Eye (tissue), 1 donor: ENCODE measurements around the gene KIF25.

ENCODE experiments used
- DNase-seq: peaks from one replicate; pipeline ENCODE4 v3.0.0-alpha.2; 2015

KIF25 gene

DNA sequence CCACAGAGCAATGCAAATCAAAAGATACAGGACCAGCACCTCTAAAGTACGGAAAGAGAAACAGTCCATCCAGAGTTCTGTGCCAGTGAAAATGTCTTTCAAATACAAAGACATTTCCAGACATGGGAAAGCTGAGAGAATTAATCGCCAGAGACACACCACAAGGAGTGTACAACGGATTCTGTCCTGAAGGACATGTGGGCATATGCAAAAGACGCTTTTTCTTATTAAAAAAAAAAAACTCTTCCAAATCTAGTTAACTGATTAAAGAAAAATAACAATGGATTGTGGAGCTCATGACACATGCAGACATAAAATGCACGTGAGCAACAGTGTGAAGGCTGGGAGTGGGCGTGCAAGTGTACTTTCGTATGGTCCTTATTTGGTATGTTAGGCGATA is 22.8 kb downstream of the KIF25 start:
- DNase-seq: no peak

- DNase-seq: no peak
These were observed 24.1 kb downstream of the KIF25 start for GRCh38 chr6:168021581-168021980.

DNA sequence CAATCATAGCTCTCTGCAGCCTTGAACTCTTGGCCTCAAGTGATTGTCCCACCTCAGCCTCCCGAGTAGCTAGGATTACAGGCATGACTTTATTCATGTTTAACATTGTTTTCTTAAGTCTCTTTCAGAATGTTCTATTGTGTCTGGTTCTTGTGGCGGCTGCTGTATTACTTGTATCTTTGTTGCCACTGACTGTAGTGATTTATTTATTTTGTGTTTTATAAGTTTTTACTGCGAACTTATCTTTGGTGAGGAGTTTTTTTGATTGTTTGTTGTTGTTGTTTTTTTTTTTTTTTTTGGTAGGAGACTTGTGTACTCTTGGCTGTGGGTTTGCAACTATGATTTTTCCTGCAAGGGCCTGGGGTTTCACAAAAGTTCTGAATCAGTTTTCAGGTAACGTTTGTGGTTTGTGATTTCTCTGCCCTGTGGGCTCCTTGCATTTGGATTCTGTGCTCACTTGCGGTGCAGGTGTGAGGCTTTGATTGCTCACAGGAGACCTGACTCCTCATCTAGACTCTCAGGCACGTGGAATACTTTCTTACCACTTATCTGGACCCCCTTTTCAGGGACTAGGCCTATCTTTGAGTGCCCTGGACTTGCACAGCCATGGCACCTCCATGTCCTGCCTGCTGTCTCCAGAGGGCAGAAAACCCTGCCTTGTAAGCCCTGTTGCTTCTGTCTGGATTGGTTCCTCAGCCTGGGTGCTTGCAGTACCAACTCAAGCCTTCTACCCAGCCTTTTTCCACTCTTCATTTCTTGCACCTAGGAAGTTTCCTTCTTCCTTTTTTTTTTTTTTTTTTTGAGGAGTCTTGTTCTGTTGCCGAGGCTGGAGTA is 25.2 kb downstream of the KIF25 start:
- DNase-seq: no peak

DNA sequence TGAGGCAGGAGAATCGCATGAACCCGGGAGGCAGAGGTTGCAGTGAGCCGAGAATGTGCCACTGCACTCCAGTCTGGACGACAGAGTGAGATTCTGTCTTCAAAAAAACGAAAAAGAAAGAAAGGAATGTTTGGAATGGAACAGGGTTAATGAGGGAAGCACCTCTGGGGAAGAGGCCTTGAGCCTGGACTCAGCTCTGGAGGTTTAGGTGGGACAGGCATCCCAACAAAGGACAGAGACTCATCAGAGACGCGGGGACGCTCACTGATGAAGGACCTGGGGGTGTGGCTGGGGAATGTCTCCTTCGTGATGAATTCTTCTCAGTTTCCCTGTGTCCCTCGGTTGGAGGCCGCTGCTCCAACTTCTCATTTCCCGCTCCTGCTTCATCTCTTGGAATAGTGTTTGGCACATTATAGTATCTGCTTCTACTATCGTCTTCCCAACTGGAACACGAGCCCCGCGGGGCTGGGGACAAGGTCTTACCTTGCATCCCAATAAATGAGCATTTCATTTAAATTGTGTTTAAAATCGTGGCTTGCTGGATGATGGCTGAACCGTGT is 27.6 kb downstream of the KIF25 start:
- DNase-seq: no peak

DNA sequence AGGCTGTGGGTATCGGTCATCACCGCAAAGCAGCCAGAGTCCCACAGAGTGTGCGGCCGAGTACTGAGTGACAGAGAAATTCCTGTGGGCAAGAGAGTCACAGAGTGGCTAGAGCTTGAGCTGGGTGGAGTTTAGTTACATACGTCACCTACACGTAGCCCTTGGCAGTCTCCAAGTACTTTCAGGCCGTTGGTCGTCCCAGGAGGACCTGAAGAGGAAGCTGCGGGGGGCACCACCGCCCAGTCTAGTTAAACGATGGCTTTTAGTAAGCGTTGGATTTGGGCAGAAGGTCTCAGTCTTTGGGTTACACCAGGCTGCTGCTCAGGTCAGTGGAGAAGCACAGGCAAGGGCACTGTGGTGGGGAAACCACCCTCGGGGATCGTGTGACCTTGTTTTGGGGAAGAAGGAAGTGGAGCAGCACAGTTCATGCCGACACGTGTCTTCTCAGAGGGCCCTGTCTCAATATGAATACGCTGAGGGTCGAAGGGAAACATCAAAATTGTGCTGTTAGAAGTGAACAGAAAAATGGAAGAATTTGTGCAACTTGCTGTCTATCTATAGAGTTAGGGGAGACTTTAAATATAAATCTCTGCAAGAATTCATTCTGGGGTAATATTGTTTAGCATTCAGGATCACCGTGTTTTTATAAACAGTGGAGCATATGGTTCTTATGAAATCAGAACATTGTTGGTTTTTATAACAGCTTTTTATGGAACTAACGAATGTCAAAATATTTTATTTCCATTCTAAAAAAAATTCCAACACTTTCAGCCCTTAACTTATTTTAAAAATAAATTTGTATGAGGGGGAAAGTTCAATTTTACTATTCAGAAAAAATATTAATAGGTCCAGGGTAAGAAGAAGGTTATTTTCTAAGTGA is 28.6 kb downstream of the KIF25 start:
- DNase-seq: no peak

DNA sequence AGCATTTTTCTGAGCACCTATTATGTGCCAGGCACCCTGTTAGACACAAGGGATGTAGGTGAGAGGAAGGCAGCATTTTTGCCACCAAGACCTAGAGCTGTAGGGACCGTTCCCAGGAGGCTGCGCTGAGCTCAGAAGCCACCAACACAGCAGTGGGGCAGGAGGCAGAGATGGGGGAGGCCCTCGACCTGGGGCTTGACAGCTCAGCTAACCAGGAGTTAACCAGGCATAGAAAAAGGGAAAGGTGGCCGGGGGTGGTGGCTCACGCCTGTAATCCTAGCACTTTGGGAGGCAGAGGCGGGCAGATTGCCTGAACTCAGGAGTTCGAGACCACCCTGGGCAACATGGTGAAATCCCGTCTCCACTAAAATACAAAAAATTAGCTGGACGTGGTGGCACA is 29.5 kb downstream of the KIF25 start:
- no peak for DNase-seq

- no peak for DNase-seq
These were observed 30.1 kb downstream of the KIF25 start for GRCh38 chr6:168027521-168027920.

GRCh38 chr6:168028181-168028580 is 30.7 kb downstream of the KIF25 start:
- DNase-seq: no peak

DNA sequence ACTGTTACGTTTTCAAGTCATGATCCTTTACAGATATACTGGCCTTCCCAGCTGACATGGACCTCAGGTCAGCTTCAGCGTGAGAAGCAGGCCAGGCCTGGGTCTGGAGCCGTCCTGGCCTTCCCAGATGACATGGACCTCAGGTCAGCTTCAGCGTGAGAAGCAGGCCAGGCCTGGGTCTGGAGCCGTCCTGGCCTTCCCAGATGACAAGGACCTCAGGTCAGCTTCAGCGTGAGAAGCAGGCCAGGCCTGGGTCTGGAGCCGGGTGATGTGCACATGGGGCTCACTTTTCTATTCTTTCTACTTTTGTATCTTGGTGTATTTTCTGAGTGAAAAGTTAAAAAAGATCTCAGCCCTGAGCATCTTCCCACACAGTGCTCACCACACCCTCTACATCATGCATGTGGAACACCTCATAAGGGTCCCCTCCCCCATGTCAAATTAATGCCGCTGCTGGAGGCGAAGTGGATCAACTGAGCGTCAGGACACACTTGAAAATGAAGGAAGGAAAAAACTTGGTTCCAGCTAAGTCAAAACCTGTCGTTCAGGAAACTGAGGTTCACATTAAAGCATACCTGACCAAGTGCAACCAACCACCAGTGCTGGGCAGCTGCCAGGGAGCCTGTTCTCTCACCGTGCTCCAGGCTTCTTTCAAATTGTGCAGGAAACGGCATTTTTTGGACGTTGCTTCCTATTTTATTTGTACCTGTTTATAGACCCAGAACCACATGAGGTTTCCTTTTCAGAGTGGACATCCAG is 32.2 kb downstream of the KIF25 start:
- DNase-seq: no peak

DNA sequence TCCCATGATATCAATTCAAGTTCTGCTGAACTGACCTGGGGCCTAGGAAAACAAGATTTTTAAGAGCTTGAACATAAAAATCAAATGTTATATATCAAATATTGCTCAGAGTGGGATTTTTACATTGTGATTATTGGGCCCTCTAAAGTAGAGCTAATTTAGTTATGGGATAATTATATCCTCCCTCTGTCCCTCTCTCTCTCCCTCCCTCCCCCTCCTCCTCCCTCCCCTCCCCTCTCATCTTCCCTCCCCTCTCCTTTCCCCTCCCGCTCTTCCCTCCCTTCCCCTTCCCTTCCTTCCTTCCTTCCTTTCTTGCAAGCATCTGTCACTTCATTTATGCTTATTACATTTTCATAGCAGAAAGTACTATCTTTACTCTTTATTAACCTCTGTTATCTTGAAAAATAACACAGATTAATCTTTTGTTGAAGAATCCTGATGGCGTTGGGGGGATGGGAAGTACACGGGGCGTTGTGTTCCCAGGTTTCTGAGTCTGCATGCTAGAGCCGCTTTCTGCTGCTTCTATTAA is 32.8 kb downstream of the KIF25 start:
- no peak for DNase-seq

GRCh38 chr6:168030908-168031307 is 33.4 kb downstream of the KIF25 start:
- no peak for DNase-seq

DNA sequence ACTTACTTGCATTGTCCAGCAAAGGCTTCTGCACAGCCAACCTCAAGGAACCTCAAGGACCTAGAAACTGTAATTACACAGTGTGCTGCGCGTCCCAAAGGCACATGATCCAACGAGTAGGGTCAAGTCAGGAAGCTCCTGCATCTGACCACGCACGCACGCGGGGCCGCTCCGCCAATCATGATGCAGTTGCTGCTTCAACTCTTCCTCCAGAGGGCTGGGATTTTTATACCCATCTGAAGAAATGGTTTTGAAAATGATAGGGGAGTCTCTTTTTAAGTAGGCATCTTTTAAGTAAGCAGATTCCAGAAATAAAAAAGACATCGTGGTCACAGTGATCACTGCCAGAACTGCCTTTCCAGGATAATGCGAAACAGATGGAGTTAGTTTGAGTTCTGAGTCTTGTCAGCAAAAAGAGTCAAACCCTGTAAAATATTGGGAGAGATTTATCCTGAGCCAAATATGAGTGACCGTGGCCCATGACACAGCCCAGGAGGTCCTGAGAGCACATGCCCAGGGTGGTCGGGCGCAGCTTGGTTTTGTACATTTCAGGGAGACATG is 34.0 kb downstream of the KIF25 start:
- DNase-seq: peak; percentile 67

DNA sequence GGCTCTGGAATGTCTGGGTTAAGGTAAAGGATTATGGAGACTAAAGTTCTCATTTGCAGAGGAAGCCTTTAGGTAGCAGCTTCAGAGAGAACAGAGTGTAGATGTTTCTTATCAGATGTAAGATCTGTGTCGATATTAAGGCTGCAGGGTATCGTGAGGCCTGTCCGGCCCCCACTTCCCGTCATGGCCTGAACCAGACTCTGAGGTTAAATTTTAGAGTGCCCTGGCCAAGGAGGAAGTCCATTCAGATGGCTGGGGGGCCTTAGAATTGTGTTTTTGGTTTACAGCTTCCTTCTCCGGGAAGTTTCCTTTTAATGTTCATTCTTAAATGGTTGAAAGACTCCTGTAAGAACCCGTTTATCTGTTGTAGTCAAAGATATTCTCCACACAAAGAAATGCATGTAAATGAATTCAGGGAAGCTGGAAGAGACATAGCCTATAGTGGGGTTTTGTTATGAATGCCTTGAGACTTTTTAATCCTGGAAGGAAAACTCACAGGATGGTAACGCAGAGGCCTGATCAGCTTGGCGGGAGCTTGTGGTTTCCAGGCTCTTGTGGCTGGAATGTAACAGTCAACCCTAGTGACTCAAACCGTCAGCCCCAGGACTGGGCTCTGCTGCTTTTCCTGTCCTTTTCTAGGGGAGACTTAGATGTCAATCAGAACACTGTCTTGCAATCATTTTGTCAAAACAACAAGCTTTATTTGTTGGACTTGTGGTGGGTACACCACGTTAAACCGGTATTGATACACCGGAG is 34.7 kb downstream of the KIF25 start:
- no peak for DNase-seq

DNA sequence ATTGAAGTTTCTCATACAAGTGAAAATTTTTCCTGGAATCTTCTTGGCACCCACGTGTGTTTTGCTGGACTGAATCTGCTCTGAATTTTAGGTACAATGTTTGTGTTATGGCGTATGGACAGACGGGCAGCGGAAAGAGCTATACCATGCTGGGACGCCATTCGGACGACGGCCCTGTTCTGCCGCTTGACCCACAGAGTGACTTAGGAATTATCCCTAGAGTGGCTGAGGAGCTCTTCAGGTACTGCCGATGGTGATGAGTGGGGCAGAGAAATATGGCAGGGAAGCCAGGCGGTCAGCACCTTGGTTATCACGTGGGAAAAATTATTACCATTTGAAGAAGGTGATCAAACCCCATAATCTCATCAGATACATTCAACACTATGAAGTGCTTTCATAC is 36.3 kb downstream of the KIF25 start:
- DNase-seq: no peak

- no peak for DNase-seq
These were observed 37.1 kb downstream of the KIF25 start for GRCh38 chr6:168034537-168034936.

GRCh38 chr6:168035098-168035660 is 37.7 kb downstream of the KIF25 start:
- peak; percentile 88 for DNase-seq

- DNase-seq: no peak
These were observed 38.4 kb downstream of the KIF25 start for GRCh38 chr6:168035661-168036545.

DNA sequence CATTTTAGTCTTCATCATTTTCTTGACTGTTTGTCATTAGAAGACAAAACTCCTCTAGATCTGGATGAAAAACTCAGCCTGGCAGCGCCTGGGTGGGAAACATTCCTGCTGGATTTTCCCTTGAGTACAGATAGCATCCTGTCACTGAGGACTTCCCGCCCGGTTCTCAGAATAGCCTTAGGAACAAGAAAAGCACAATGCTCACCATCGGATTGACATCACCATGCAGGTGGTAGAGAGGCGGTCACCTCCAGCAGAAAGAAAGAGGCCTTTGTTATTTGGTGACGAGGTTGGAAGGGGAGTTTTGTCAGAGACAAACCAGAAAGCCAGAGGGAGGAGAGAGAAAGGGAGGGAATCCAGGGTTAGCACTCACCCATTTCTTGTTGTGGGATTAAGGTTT is 39.8 kb downstream of the KIF25 start:
- no peak for DNase-seq

- DNase-seq: no peak
These were observed 40.4 kb downstream of the KIF25 start for GRCh38 chr6:168037856-168038255.

- DNase-seq: no peak
These were observed 41.2 kb downstream of the KIF25 start for GRCh38 chr6:168038576-168039140.
